IMR-90 (cell line): Measurements from ENCODE around the gene VAMP8. TPM values are rescaled to one million over a fixed set of nuclear protein-coding genes. Genes with fewer than 3 reads are reported as not detected.

Source experiments
- ATAC-seq: fragments of 200-7000 bp; cut with Tn5 transposase; 2 replicates; pipeline ENCODE4 v1.9.1; 2020; ENCODE audit warnings: low read depth, mild to moderate bottlenecking, moderate library complexity
- BruUV-seq: library from RNA; stranded (reverse); fragments of 400-500 nt; replicated peaks from 2 replicates; lab custom pipeline; 2021; lab: Mats Ljungman, UMichigan
- CTCF ChIA-PET: fragments of 300-600 bp; formaldehyde crosslinking; extraction: SDS; loops from one replicate; lab custom pipeline; 2021; ENCODE audit warnings: antibody characterized with exemption; lab: Yijun Ruan, JAX
- POLR2A ChIA-PET: fragments of 300-600 bp; sonication (Branson Sonifier 250); formaldehyde crosslinking; loops from one replicate; lab custom pipeline; 2022; ENCODE audit warnings: antibody characterized with exemption; ENCODE audit not compliant: unreplicated experiment; lab: Charles Lee
- DNase-seq: peaks from one replicate; pipeline ENCODE4 v3.0.0; 2013
- H2AFZ ChIP-seq: replicated peaks from 2 replicates; pipeline ENCODE3; 2013; ENCODE audit warnings: low read length, mild to moderate bottlenecking; ENCODE audit not compliant: poor library complexity
- H2AK5ac ChIP-seq: 2 replicates; pipeline ENCODE4 v1.6.1; 2013; ENCODE audit warnings: low read depth, low read length, inconsistent platforms
- H2AK9ac ChIP-seq: replicated peaks from 2 replicates; pipeline ENCODE3; 2013; ENCODE audit warnings: mild to moderate bottlenecking, low read depth, low read length, moderate library complexity; ENCODE audit not compliant: poor library complexity
- H2BK120ac ChIP-seq: 2 replicates; pipeline ENCODE4 v1.6.1; 2013; ENCODE audit warnings: low read depth, low read length, inconsistent platforms
- H2BK15ac ChIP-seq: 3 replicates; pipeline ENCODE4 v1.6.1; 2013; ENCODE audit warnings: low read depth, low read length, inconsistent platforms
- H2BK20ac ChIP-seq: 2 replicates; pipeline ENCODE4 v1.6.1; 2013; ENCODE audit warnings: low read depth, mild to moderate bottlenecking, inconsistent platforms, low read length, moderate library complexity
- H2BK5ac ChIP-seq: 2 replicates; pipeline ENCODE4 v1.6.1; 2013; ENCODE audit warnings: mild to moderate bottlenecking, low read depth, low read length, inconsistent platforms; ENCODE audit not compliant: poor library complexity, severe bottlenecking
- H3K14ac ChIP-seq: replicated peaks from 2 replicates; pipeline ENCODE4 v1.6.1; 2013; ENCODE audit warnings: low read depth, low read length, inconsistent platforms
- H3K18ac ChIP-seq: 2 replicates; pipeline ENCODE4 v1.6.1; 2013; ENCODE audit warnings: low read depth, low read length, control low read depth
- H3K23ac ChIP-seq: 2 replicates; pipeline ENCODE4 v1.6.1; 2013; ENCODE audit warnings: low read depth, low read length, inconsistent platforms
- H3K27ac ChIP-seq: 2 replicates; pipeline ENCODE4 v1.5.1; 2013; ENCODE audit warnings: mild to moderate bottlenecking, control low read depth, low read length; ENCODE audit not compliant: insufficient read depth
- H3K27me3 ChIP-seq: 2 replicates; pipeline ENCODE4 v1.6.1; 2013; ENCODE audit warnings: low read length; ENCODE audit not compliant: control insufficient read depth, insufficient read depth
- H3K36me3 ChIP-seq: 2 replicates; pipeline ENCODE4 v1.6.1; 2013; ENCODE audit warnings: low read length, mixed read lengths; ENCODE audit not compliant: control insufficient read depth, insufficient read depth
- H3K4ac ChIP-seq: 2 replicates; pipeline ENCODE4 v1.6.1; 2013; ENCODE audit warnings: low read depth, low read length, inconsistent platforms
- H3K4me1 ChIP-seq: 2 replicates; pipeline ENCODE4 v1.6.1; 2013; ENCODE audit warnings: low read length, mixed read lengths; ENCODE audit not compliant: control insufficient read depth, insufficient read depth
- H3K4me2 ChIP-seq: 2 replicates; pipeline ENCODE4 v1.6.1; 2013; ENCODE audit warnings: low read depth, mild to moderate bottlenecking, control low read depth, low read length, moderate library complexity
- H3K4me3 ChIP-seq: 2 replicates; pipeline ENCODE4 v1.5.1; 2013; ENCODE audit warnings: low read depth, mild to moderate bottlenecking, control low read depth, low read length, moderate library complexity; ENCODE audit not compliant: insufficient read depth
- H3K56ac ChIP-seq: 2 replicates; pipeline ENCODE4 v1.6.1; 2013; ENCODE audit warnings: low read length, inconsistent platforms; ENCODE audit not compliant: insufficient read depth; ENCODE audit errors: extremely low read depth
- H3K79me1 ChIP-seq, 2 experiments: 2 replicates each; pipeline ENCODE4 v1.6.1; 2013; ENCODE audit warnings: low read length in 2 of 2, inconsistent platforms in 1 of 2, low read depth in 1 of 2
- H3K9ac ChIP-seq: 2 replicates; pipeline ENCODE4 v1.6.1; 2013; ENCODE audit warnings: low read depth, low read length, control low read depth
- H3K9me1 ChIP-seq: 2 replicates; pipeline ENCODE4 v1.6.1; 2013; ENCODE audit warnings: low read length, inconsistent platforms; ENCODE audit not compliant: insufficient read depth
- H3K9me3 ChIP-seq: 2 replicates; pipeline ENCODE4 v1.6.1; 2013; ENCODE audit warnings: low read length; ENCODE audit not compliant: control insufficient read depth, insufficient read depth
- H4K20me1 ChIP-seq: 2 replicates; pipeline ENCODE4 v1.6.1; 2013; ENCODE audit warnings: low read length, inconsistent platforms; ENCODE audit not compliant: insufficient read depth
- H4K5ac ChIP-seq: 2 replicates; pipeline ENCODE4 v1.6.1; 2013; ENCODE audit warnings: mild to moderate bottlenecking, low read depth, low read length, control low read depth
- H4K8ac ChIP-seq, 2 experiments: 2 replicates each; pipeline ENCODE4 v1.6.1; 2013; ENCODE audit warnings: low read depth in 2 of 2, low read length in 2 of 2, control low read depth in 1 of 2, inconsistent platforms in 1 of 2
- H4K91ac ChIP-seq: 2 replicates; pipeline ENCODE4 v1.6.1; 2013; ENCODE audit warnings: low read depth, low read length, inconsistent platforms; ENCODE audit not compliant: insufficient read depth
- CEBPB ChIP-seq: IDR thresholded peaks from 2 replicates; pipeline ENCODE4 v1.6.1; 2012; ENCODE audit warnings: low read depth, low read length, improper control_type of control experiment
- FOS ChIP-seq: fragments of 150-350 bp; IDR thresholded peaks from 2 replicates; pipeline ENCODE4 v1.6.1; 2016; ENCODE audit warnings: low read depth, low read length
- RAD21 ChIP-seq: IDR thresholded peaks from 2 replicates; pipeline ENCODE4 v1.6.1; 2012; ENCODE audit warnings: low read length, improper control_type of control experiment
- WGBS, 2 experiments: methylation state at CpG; one replicate each; pipeline versions ENCODE4 v1.1.5 to v1.1.7; 2013; ENCODE audit warnings: missing lambda C conversion rate in 2 of 2; ENCODE audit not compliant: insufficient read length in 1 of 2; ENCODE audit errors: extremely low coverage in 2 of 2; 5-methylcytosine and 5-hydroxymethylcytosine counted together
- dilution Hi-C: fragments of 300-500 bp; cut with HindIII; formaldehyde crosslinking; loops from one replicate; pipeline ENCODE4 v1.14.3; 2018; ENCODE audit warnings: low sequenced_read_pairs; ENCODE audit not compliant: unreplicated experiment
- in situ Hi-C: fragments of 300-500 bp; cut with MboI; formaldehyde crosslinking; loops from 3 replicates; pipeline ENCODE4 v1.14.3; 2019; ENCODE audit warnings: low sequenced_read_pairs, inconsistent platforms, mixed read lengths
- intact Hi-C: fragments of 100-400 bp; cut with micrococcal nuclease; formaldehyde crosslinking; loops from 2 replicates; pipeline ENCODE4 v1.10.0; 2022
- polyA plus RNA-seq, 3 experiments: library from polyadenylated mRNA; depleted of rRNA; stranded (reverse); fragments of >200 nt; gene quantifications; 2 replicates each; pipeline ENCODE4 v1.2.3, GENCODE V29; 2012; ENCODE audit warnings: low replicate concordance in 1 of 3
- total RNA-seq: library from RNA; depleted of rRNA; stranded (reverse); fragments of >200 nt; gene quantifications from 2 replicates; pipeline ENCODE4 v1.2.3, GENCODE V29; 2012

VAMP8 gene
- total and polyA plus RNA-seq, 2 of the 4 experiments (the other 2 are of a cell fraction): 0.90 to 1.9 TPM

DNA sequence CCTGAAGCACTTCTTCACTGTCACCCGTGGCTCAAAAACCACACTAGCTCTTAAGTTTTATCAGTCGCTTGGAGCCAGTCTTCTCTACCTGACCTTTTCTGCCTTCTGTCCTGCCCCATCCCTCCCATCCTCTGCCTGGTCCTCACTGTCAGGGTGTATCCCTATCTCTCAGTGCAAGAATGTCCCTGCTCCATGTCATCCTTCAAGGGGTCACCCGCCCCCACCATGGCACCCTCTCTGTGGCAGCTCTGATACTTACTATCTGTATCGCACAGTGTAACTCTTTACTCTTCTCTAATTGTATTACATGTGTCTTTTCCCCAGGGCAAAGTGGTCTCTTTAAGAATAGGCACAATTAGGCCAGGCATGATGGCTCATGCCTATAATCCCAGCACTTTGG lies 11.3 kb downstream of the VAMP8 start:
- H4K5ac ChIP-seq: no peak overlapping the region
- no peak for TF ChIP-seq CEBPB
- no peak for TF ChIP-seq RAD21
- TF ChIP-seq FOS: no peak
- ChIA-PET CTCF (no interaction called here), POLR2A (no interaction called here)
- 0 out of 2 replicates have a peak overlapping the region, but pooled peaks have one; percentile 9 for H3K4ac ChIP-seq
- no peak overlapping the region for H3K23ac ChIP-seq
- H3K9ac ChIP-seq: no peak overlapping the region
- no peak overlapping the region for H2AK9ac ChIP-seq
- ATAC-seq: no peak
- WGBS, 2 experiments: 82% methylated on average over 3 of the region's 4 CpGs; no CpG with 5 or more reads in 1 of the 2 experiments
- peaks cover 38% of the 10 kb centered on the region for H3K9me1 ChIP-seq
- no peak overlapping the region for H2AFZ ChIP-seq
- no peaks in the 10 kb centered on the region for H3K27me3 ChIP-seq
- H3K79me1 ChIP-seq: peaks cover 19 to 76% of the 10 kb centered on the region in 2 experiments
- H4K8ac ChIP-seq: no peak overlapping the region
- no peak overlapping the region for H3K27ac ChIP-seq
- no peaks in the 10 kb centered on the region for H3K36me3 ChIP-seq
- H3K14ac ChIP-seq: no peak overlapping the region
- no peak overlapping the region for H3K4me3 ChIP-seq
- H3K4me2 ChIP-seq: no peak overlapping the region
- H2AK5ac ChIP-seq: peak overlapping the region; percentile 21; the same call in 1 of the 2 replicates
- H3K9me3 ChIP-seq: no peaks in the 10 kb centered on the region
- no peak overlapping the region for H2BK5ac ChIP-seq
- H3K56ac ChIP-seq: no peak overlapping the region
- DNase-seq: no peak
- in situ Hi-C loops (no loop called here), dilution Hi-C loops (no loop called here), intact Hi-C loops (no loop called here)
- no peak overlapping the region for H2BK15ac ChIP-seq
- peaks cover 38% of the 10 kb centered on the region for H3K4me1 ChIP-seq
- peak overlapping the region; percentile 18; the same call in 1 of the 2 replicates for H2BK120ac ChIP-seq
- no peak overlapping the region for H4K91ac ChIP-seq
- peak overlapping the region; percentile 1 for H2BK20ac ChIP-seq
- BruUV-seq: no TSS peak
- H3K18ac ChIP-seq: no peak overlapping the region
- peaks cover 7% of the 10 kb centered on the region; the same call in 1 of the 2 replicates for H4K20me1 ChIP-seq
